Measurements from ENCODE around the gene FADS2.

The FADS2 gene

DNA sequence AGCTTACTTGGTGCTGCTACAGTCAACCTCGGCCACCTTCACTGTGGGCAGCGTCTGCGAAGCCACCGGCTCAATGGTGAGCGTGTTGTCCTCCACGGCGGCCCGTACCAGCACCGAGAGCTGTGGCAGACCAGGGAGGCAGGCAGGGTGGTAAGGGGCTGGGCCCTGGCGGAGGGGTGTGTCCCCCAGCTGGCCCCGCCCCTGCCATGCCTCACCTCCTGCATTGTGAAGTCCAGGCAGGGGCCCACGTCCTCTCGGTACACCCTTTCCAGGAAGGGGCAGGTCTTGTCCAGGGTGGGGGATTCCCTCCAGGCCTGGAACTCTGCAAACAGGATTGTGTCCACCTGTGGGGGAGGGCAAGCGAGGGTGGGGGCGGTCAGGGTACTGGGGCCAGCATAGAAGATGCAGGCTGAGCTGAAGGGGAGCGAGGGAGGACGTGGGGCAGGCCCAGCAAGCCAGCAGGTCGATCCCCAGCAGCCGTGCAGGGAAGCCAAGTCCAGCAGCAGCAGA, 76.5 kb downstream of the FADS2 start:
- no peak for DNase-seq (ENCODE audit: low read depth in 2 of 2, low spot score in 1 of 2)

DNA sequence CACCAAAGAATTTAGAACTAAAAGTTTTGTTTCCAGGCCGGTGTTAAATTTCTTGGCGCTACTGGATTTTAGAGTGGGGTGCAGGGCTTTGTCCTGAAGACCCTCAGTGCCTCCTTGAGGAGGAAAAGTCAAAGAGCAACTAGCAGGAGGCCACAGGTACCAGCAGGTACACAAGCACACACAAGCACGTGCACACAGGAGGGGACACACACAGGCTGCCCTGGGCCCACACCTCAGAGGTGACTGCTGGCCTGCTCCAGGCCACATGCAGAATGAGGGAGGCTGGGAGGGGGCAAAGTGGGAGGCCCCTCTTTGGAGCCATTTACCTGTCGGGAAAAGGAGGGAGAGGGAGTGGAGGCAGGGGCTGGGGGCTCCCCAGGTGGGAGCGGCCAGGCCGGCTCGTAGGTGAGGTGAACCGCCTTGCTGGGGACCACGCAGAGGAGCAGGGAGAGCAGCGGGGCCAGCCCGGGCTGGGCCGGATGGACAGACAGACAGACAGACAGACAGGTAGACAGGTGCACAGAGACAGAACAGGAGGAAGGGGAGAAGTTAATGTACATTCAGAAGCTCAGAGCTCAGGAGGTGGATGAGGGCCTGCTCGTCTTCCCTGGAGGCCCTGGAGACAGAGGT, 77.1 kb downstream of the FADS2 start:
- no peak for DNase-seq (ENCODE audit: low read depth in 2 of 2, low spot score in 1 of 2)

DNA sequence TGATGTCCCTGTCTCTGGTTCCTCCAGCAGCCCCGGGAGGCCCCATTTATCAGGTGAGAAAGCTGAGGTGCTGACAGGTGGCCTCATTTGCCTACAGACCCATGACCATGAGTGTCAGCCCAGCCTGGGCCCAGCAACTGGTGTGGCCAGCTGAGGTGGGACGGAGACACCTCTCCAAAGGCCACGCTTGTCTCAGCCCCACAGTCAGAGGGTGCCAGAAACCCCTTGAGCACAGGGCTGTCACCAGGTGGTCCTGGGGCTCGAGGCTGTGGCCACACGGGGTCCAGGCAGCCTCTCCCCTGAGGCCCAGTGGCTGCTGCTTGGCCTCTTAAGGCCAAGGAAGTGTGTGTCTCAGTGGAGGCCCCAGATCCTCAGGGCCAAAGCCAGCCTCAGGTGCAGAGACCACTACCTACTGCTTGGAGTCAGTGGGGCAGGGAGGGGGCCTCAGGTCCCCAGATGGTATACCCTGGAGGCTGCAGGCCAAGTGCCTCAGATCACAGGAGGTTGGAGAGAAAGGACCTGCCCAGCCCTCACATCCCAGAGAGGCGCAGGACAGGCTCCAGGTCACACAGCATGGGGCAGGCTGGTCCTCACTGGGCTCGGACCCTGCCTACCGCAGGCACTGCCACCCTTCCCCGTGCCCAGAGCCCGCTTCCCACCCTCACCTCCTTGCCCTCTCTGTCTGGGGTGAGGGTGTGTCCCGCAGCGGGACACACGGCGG, 77.9 kb downstream of the FADS2 start:
- no peak for DNase-seq (ENCODE audit: low read depth in 2 of 2, low spot score in 1 of 2)

DNA sequence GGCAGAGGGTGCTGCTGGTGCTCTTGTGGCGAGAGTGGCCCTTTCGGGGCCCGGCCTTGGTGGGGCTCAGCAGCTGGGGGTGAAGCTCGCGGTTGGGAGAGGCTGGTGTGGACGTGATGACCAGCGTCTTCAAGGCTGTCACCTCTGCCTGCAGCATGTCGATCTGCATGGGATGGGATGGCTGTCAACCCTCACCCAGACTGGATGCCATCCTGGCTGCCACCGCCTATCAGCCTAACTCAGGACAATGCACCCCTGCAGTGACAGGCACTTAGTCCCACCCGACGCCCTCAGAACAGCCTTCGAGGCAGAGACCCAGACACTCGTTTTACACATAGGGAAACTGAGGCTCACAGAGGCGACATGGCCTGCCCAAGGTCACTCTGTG, 78.4 kb downstream of the FADS2 start:
- no peak for DNase-seq (ENCODE audit: low read depth in 2 of 2, low spot score in 1 of 2)

DNA sequence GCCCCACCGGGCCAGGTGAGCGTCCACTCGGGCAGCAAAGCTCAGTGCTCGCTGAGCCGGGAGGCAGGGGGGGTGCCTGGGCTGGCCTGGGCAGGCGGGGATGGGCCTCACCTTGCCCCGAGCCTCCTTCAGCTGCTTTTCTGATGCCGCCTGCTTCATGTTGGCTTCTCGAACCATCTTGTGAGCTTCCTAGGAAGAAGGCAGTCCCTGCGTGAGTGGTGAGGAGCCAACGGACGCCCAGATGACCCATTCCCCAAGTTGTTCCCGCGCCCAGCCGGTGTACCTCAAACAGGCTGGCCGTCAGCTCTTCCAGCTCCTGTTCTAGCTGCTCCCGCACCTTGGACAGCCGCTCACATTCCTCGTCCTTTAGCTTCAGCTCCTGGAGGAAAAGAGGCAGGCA, 79.2 kb downstream of the FADS2 start:
- no peak for DNase-seq (ENCODE audit: low read depth in 2 of 2, low spot score in 1 of 2)

DNA sequence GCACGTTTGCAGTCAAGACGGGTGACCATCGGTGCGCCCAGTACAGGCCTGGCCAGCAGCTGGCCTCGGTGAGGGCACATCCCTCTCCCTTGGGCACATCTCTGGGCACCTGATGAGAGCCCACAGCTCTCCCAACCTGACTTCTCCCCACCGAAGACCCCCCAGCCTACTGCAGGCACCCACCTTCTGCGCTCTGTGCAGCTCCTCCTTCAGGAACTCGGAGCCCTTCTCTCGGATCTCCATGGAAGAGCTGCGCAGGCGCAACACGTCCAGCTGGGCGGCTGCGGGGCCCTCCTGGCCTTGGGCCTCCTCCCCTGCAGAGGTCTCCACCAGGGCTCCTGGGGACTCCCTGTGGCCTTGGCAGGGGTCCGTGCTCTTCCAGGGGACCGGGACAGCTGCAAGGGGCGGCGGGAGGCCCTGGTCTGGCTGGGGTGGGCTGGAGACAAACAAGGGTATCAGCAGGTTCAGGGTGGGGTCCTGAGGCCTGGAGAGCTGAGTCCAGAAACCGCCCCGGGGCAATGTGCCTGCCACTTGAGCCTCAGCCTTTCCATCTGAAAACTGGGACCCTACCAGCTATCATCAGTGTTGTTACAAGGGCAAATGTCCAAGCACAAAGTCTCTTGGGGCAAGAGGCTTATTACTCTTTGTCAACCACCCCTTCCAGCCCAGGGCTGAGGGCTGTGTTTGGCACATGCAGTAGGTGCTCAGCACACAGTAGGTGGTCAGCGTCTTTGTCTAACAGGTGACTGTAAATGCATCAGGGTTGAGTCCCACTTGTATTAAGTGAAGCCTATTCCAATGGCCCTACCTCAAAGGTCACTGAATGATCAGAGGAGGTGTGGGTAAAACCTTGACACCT, 80.0 kb downstream of the FADS2 start:
- DNase-seq (ENCODE audit: low read depth in 2 of 2, low spot score in 1 of 2), result no peak

DNA sequence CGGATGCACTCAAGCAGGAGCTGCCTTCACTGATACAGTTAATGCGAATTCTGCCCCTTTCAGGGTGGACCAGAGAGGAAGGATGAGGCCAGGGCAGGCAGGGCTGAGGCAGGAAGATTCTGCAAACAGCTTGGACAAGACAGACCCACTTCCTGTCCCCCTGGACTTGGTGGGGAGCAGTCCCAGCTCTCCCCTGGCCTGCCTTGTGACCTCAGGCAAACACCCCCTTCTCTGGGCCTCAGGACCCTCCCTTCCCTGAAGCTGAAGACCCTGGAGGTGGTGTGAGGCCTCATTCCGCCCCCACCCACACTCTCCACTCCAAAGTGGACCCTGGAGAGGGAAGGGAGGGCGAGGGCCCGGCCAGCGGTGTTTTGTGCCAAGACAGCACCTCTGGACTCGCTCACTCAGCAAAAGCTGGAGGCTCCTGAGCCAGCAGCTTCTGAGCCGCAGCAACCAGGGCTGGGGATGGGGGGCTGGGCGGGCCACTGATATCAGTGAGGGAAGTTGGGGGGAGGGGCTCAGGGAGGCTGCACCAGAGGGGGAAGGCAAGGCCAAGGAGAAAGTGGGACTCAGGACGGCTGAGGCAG, 80.7 kb downstream of the FADS2 start:
- no peak for DNase-seq (ENCODE audit: low read depth in 2 of 2, low spot score in 1 of 2)

DNA sequence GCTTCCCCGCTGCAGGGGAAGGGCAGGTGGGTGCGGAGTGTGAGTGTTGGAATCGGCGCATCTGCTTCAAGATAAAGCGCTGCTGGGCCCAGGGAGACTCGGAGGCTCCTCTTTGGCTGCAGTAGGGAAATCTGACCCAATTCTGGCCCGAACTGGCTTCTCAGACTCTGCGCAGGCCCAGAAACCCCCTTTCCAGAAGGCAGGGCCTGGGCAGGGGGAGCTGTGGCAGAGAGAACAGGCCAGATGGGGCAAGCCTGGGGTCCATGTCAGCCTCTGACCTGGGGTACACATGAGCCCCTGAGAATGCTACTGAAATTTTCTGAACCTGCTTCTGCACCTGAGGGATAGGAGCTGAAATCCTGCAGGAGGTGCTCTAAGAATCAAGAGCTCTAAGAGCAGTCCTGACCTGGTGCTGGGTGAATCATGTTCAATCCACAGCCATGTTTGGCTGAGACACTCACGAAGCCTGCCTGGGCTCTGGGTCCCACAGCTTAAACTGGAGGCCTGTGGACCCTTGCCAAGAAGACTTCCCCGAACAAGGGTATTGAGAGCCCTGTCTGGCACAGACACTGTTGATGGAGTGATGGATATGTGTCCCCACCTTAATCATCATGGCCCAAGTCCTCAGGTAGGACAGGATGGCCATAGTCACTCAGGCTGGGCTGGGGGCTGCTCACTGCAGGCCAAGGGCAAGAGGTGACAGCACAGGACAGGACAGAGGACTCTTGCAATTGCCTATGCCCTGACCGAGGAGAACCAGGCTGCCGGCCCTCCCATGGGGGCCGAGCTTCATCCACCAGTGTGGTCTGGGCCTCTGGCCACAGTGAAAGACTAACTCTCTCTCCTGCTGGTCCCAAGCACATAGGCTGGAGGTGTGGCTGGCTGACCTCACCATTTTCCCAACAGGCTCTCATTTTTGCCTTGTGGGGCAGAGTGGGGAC, 82.4 kb downstream of the FADS2 start:
- no peak for DNase-seq (ENCODE audit: low read depth in 2 of 2, low spot score in 1 of 2)

DNA sequence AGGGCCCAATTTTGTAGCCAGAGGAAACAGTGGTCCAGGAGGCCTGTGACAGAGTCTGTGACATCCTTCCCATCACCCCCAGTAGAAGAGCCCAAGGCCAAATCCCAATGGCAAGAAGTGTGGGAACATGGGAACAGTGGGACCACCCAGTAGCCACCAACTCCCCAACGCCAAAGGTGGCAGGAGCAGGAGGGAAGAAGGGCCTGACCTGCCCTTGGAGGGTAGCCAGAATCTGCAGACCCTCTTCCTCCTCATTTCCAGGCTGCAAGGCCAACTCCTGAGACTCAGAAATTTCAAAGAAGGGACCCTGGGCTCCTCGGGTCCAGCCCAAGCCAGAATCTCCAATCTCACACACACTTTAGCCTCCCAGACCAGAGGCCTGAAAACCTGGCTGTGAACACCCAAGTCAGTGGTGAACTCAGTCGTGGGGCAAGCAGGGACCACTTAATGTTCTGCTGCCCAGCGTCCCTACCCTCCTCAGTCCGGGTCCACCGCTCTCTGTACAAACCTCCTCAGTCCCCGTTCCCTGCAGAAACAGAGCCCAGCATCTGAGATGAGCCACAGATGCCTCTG, 83.1 kb downstream of the FADS2 start:
- no peak for DNase-seq (ENCODE audit: low read depth in 2 of 2, low spot score in 1 of 2)

DNA sequence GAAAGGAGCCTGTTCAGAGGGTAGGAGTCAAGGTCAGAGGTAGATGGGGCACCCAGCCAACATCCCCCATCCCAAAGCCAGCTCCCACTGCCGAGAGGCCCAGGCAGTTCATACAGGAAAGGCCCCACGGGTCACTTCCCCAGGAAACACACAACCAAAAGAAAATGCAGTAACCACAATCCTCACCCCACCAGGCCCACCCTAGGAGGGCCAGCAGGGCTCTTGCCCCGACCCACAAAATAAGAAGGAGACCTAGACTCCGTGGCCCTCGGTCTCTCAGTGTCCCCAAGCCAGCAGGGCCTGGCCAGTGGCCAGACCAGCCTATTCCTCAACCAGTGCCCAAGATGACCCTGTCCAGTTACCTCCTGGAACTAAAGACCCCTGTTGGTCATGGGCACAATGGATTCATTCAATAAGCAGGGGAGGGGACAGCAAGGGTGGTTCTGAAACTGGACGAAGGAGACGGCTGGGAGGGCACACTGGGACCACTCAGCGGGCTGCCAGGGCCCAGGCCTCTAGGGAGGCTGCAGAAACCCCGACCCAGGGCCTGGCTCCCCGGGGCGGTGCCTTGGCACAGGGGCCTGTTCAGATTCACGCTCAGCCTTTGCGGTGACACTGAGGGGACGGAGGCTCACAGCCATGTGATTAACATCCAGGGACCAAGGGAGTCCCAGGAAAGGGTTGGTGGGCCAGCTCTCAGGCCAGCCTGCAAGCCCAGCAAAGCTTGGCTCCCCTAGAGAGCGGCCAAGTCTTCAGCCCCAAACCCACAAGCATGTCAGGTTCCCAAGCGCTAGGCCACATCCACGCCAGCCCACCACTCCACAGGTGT, 83.8 kb downstream of the FADS2 start:
- DNase-seq (ENCODE audit: low read depth in 2 of 2, low spot score in 1 of 2), result no peak

DNA sequence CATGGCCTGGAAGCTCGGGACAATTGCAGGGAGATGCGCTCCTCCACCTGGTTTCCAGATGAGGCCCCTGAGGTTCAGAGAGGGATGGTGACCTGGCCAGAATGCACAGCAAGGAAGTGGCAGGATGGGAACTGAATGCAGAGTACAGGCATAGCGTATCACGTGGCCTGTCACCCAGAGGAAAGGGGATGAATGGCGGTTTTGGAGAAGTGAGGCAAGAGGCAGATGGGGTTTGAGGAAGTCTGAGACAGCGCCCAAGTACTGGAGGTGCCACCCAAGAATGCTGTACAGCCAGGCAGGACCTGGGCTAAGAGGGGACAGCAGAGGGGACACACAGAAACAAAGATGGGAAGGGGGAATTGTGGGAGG, 84.4 kb downstream of the FADS2 start:
- DNase-seq (ENCODE audit: low read depth in 2 of 2, low spot score in 1 of 2), result no peak

DNA sequence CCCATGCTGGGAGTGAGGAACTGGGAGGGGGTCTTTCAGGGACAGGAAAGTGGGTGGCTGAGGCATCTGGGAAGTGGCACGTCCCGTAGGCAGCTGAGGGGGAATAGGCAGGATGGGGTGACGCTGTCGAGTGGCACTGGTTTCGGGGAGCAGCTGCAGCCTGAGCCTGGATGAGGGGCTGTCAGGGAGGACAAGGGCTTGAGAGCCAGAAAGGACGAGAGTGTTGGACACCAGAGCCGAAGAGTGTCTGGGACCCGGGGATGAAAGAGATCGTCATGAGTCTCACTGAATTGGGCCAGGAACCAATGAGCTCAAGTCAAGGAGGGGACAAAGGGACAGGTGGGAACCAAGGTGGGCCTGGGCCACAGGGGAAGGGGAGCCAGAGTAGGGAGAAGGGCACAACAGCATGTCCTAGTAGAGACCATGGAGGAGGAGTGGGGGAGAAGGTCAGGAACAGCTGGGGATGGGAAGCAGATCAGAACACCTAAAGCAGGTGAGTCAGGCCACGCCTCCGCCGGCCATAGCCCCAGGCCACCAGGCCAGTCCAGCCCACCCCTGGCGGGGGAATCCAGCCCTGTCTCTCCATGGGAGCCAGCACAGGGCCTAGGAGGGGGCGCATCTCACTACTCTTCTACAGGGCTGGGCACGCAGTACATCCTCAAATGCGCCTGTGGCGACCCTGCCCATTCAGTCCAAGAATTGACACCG, 85.0 kb downstream of the FADS2 start:
- no peak for DNase-seq (ENCODE audit: low read depth in 2 of 2, low spot score in 1 of 2)

DNA sequence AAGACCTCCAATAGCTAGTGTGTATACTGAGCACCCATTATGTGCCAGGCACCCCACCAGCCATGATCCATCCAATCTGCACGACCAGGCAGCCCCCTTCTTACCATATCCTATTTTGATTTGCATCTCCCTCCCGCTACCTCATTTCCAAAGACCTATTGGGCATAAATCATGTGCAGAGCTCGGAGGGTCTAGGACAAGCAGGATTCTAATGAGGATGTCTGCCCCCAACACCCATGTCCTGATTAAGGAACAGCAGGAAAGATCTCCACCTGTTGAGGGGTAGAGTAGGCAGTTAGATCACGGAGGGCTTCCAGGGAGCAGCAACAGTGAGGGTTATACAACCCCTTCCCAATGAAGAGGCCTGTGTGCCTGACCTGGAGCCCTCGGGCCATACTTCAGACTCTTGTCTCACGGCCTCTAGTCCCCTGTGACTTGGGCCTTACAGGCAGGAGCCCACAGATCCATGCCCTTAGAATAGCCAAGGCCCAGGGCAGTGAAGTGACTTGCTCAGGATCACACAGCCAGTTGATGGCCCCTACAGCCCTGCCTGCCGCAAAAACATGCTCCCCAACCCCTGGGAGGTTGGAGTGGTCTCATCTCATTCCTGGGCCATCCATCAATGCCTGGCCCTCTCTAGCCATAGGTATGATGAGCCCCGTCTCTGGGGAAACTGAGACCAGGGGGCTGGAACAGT, 85.7 kb downstream of the FADS2 start:
- no peak for DNase-seq (ENCODE audit: low read depth in 2 of 2, low spot score in 1 of 2)

DNA sequence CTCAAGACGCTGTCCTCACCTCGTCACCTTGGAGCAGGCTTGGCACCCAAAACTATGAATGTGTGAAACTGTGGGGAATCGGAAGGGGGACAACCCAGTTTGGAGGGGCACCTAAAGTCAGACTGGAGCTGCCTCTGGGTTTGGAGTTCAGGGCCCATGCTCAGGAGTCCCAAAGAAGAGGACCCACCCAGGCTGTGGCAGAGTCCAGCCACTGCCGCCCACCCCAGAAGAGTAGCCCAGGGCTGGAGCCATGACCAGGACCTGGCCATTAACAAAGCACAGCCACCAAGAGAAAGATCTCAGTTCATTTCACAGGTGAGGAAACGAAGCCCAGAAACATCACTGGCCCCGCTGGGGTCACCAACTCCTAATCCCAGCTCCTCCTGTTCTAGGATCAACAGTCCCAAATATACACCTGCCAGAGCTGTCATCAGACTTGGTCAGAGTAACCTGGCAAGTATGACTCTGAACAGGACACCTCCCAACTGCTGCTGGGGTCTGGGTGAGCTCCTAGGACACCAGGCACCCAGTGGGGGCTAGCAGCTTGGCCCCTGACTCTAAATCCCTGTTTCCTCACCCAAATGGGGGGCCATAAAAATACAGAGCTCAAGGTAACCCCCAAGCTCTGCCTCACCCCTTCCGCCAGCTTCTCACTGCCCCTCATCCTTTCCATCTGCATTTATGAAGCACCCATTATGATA, 86.5 kb downstream of the FADS2 start:
- DNase-seq (ENCODE audit: low read depth in 2 of 2, low spot score in 1 of 2), result no peak

DNA sequence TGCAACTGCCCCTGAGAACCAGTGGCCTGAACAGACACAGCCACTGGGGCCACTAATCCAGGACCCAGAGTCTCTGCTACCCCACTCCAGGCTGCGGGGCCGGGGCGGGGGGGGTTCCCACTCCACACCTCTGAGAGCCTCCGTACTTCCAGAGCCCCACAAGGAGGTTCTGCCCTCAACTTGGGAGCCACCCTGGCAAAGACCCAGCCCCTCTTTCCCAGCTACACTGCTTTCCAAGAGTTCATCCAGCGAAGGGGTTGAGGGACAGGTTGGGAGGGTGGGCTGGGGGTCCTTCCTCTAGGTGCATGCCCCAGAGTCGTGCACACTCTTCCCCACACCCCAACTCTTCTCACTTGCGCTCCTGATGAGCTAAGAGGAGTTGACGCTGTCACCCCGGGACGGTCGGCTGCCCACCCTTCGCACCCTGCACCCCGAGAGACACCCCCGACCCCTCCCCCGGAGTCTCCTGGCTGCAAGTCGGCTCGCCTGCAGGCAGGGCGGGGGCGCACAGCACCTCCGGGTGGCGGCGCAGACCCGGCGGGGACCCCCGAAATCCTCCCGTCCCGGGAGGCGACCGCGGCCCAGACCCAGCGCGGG, 88.7 kb downstream of the FADS2 start:
- DNase-seq (ENCODE audit: low read depth in 2 of 2, low spot score in 1 of 2), result no peak
